T-helper 2 cell treated with Interferon-gamma antibody and Interleukin-4, amounts not matched to agents 100 ng/mL and 5 ng/mL, for 36 hours (primary cell): ENCODE data around the gene AJAP1. TPM values are rescaled to one million over a fixed set of nuclear protein-coding genes. Genes with fewer than 3 reads are reported as not detected.

Source experiments
- intact Hi-C: fragments of 100-400 bp; cut with micrococcal nuclease; formaldehyde crosslinking; loops from one replicate; pipeline ENCODE4 v1.15.1; 2023
- total RNA-seq: library from RNA; stranded (reverse); gene quantifications from 2 replicates; pipeline ENCODE4 v1.2.3, GENCODE V29; 2022

Gene AJAP1
- total RNA-seq, 1 donor from 2014 or later, result 0.07 TPM

- intact Hi-C loops, result no loop called here
Measured at GRCh38 chr1:4678066-4678717, 23.8 kb downstream of the AJAP1 start.

- intact Hi-C loops, result no loop called here
Measured at GRCh38 chr1:4681026-4681425, 26.6 kb downstream of the AJAP1 start.

- intact Hi-C loops, result no loop called here
Measured at GRCh38 chr1:4682607-4683220, 28.3 kb downstream of the AJAP1 start.

- intact Hi-C loops, result no loop called here
Measured at GRCh38 chr1:4684136-4684535, 29.7 kb downstream of the AJAP1 start.

- intact Hi-C loops, result no loop called here
Measured at GRCh38 chr1:4684864-4685522, 30.6 kb downstream of the AJAP1 start.

- intact Hi-C loops, result no loop called here
Measured at GRCh38 chr1:4685523-4685865, 31.1 kb downstream of the AJAP1 start.

GRCh38 chr1:4687943-4688342 is 33.5 kb downstream of the AJAP1 start:
- intact Hi-C loops, result no loop called here

- intact Hi-C loops, result no loop called here
Measured at GRCh38 chr1:4689271-4689935, 35.0 kb downstream of the AJAP1 start.

- intact Hi-C loops, result no loop called here
Measured at GRCh38 chr1:4689941-4690635, 35.7 kb downstream of the AJAP1 start.

GRCh38 chr1:4690951-4691675 is 36.7 kb downstream of the AJAP1 start:
- intact Hi-C loops, result no loop called here

- intact Hi-C loops, result no loop called here
Measured at GRCh38 chr1:4691766-4692405, 37.5 kb downstream of the AJAP1 start.

GRCh38 chr1:4692437-4692836 is 38.0 kb downstream of the AJAP1 start:
- intact Hi-C loops, result no loop called here

- intact Hi-C loops, result no loop called here
Measured at GRCh38 chr1:4693331-4693730, 38.9 kb downstream of the AJAP1 start.

- intact Hi-C loops, result no loop called here
Measured at GRCh38 chr1:4693891-4694290, 39.5 kb downstream of the AJAP1 start.

- intact Hi-C loops, result no loop called here
Measured at GRCh38 chr1:4694492-4694891, 40.1 kb downstream of the AJAP1 start.

GRCh38 chr1:4695241-4695640 is 40.8 kb downstream of the AJAP1 start:
- intact Hi-C loops, result no loop called here

GRCh38 chr1:4696161-4696745 is 41.8 kb downstream of the AJAP1 start:
- intact Hi-C loops, result no loop called here

GRCh38 chr1:4696753-4697152 is 42.3 kb downstream of the AJAP1 start:
- intact Hi-C loops, result no loop called here

- intact Hi-C loops, result no loop called here
Measured at GRCh38 chr1:4697801-4698200, 43.4 kb downstream of the AJAP1 start.

- intact Hi-C loops, result no loop called here
Measured at GRCh38 chr1:4698911-4699310, 44.5 kb downstream of the AJAP1 start.
